Neural cell (in vitro differentiated cells): ENCODE measurements around the gene ARFGAP1.

ENCODE experiments used
- MXI1 ChIP-seq: fragments of 450-650 bp; conservative IDR thresholded peaks from 2 replicates; pipeline ENCODE4 v1.6.1; 2014; ENCODE audit warnings: antibody characterized with exemption, mild to moderate bottlenecking; ENCODE audit not compliant: poor library complexity, severe bottlenecking
- TF ChIP-seq, protein P1 (sequence below): fragments of 450-650 bp; IDR thresholded peaks from 2 replicates; pipeline ENCODE4 v1.5.1; 2014; ENCODE audit warnings: antibody characterized with exemption, mild to moderate bottlenecking, moderate library complexity; ENCODE audit not compliant: poor library complexity, severe bottlenecking

GRCh38 chr20:63294536-63294900 lies 21.9 kb downstream of the ARFGAP1 start:
- TF ChIP-seq, protein P1, sequence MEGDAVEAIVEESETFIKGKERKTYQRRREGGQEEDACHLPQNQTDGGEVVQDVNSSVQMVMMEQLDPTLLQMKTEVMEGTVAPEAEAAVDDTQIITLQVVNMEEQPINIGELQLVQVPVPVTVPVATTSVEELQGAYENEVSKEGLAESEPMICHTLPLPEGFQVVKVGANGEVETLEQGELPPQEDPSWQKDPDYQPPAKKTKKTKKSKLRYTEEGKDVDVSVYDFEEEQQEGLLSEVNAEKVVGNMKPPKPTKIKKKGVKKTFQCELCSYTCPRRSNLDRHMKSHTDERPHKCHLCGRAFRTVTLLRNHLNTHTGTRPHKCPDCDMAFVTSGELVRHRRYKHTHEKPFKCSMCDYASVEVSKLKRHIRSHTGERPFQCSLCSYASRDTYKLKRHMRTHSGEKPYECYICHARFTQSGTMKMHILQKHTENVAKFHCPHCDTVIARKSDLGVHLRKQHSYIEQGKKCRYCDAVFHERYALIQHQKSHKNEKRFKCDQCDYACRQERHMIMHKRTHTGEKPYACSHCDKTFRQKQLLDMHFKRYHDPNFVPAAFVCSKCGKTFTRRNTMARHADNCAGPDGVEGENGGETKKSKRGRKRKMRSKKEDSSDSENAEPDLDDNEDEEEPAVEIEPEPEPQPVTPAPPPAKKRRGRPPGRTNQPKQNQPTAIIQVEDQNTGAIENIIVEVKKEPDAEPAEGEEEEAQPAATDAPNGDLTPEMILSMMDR = no peak
- TF ChIP-seq MXI1 = no peak
